ENCODE results near the gene AGAP2. TPM values are rescaled to one million over a fixed set of nuclear protein-coding genes. Genes with fewer than 3 reads are reported as not detected.

AGAP2 gene
- total and polyA plus RNA-seq, 9 of the 15 experiments (the other 6 are each of a cell fraction or from before 2014, with no cell fraction given) = 0.04 to 0.77 (median 0.28) TPM; not detected in 1

DNA sequence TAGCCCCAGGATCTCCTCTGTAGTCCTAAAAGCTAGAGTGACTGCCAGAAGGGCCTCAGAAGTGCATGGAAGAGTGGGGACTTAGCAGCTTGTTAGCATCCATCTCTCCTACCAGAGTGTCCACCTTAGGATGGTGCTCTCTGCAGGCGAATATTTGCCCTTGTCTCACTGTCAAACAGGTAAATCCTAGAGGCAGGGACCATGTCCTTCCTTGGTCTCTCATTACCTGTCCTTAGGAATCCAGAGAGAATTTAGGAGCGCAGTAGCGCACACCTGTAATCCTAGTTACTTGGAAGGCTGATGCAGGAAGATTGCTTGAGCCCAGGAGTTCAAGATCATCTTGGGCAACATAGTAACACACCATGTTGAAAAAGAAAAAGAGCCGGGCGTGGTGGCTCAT, 21.4 kb downstream of the AGAP2 start:
- H3K36me3 ChIP-seq (ENCODE audit: control insufficient read depth, insufficient read depth, low read length) = peaks cover 52% of the 10 kb centered on the region; the same call in 2 of the 3 replicates

DNA sequence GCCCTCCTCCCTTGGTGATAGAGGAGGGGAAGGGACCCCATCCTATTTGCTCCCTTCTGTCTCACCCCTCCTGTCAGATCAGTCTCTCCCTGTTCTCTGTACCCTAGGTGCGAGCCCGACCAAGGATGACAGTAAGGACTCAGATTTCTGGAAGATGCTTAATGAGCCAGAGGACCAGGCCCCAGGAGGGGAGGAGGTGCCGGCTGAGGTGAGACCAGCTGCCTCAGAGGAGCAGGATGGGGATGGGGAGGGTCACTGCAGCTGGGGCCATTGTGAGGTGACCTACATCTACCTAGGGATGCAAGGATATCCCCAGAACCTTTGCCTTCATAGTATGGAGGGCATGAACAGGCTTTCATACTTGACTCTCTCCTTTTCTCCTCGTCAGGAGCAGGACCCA, 22.2 kb downstream of the AGAP2 start:
- ChIA-PET POLR2A (interaction anchor here (0.6 to 0.7 kb wide), 4 partner anchors 11 to 287 kb away, joined by 3 read pairs; no protein-coding TSS in a partner anchor), CTCF (ENCODE audit: low intra/inter-chr PET ratio) (no interaction called here)
- H3K27ac ChIP-seq (ENCODE audit: extremely low read depth, low read depth, low read length) = no peak overlapping the region
- no peaks in the 10 kb centered on the region for H3K9me3 ChIP-seq (replicated peaks; ENCODE audit: control insufficient read depth, insufficient read depth, low read depth, low read length)
- H3K4me1 ChIP-seq (replicated peaks in 1 of 2; ENCODE audit: control insufficient read depth in 2 of 2, insufficient read depth in 2 of 2, low read length in 2 of 2) = no peaks in the 10 kb centered on the region; a peak in 1 of 5 replicates
- ATAC-seq = no peak
- H3K9me1 ChIP-seq (ENCODE audit: control insufficient read depth, insufficient read depth, low read length) = no peaks in the 10 kb centered on the region
- no TSS peak for BruUV-seq (replicated peaks)
- in situ Hi-C loops (cut with MboI) (no loop called here), intact Hi-C loops (cut with micrococcal nuclease) (no loop called here)
- no peaks in the 10 kb centered on the region for H4K20me1 ChIP-seq (replicated peaks; ENCODE audit: control insufficient read depth, insufficient read depth, low read length)
- H3K79me2 ChIP-seq (ENCODE audit: control insufficient read depth, insufficient read depth, low read length) = no peaks in the 10 kb centered on the region
- no peak overlapping the region for H2AFZ ChIP-seq (ENCODE audit: low read depth, low read length)
- no peak for DNase-seq (ENCODE audit: extremely low read depth in 1 of 4, low spot score in 3 of 4)
- no peak overlapping the region for H3K4me2 ChIP-seq (ENCODE audit: insufficient read depth, low read length)
- peaks cover 51% of the 10 kb centered on the region; the same call in 2 of the 3 replicates for H3K36me3 ChIP-seq (ENCODE audit: control insufficient read depth, insufficient read depth, low read length)
- FAIRE-seq = no peak
- H3K9ac ChIP-seq (ENCODE audit: insufficient read depth in 1 of 2, low read depth in 2 of 2, low read length in 2 of 2) = no peak overlapping the region
- 92% methylated on average over 4 of the region's 4 CpGs for WGBS (ENCODE audit: insufficient coverage, low coverage, missing lambda C conversion rate)
- no peak overlapping the region for H3K4me3 ChIP-seq
- H3K27me3 ChIP-seq (ENCODE audit: control insufficient read depth in 2 of 2, insufficient read depth in 2 of 2, low read length in 2 of 2) = no peaks in the 10 kb centered on the region
- no peak for TF ChIP-seq TCFL5 (CRISPR knock-in tag; conservative IDR thresholded peaks at IDR 0.05)
- TF ChIP-seq HNRNPK (IDR thresholded peaks at IDR 0.05; ENCODE audit: low read depth, low read length, poor library complexity, severe bottlenecking) = no peak
- TF ChIP-seq ZNF586 (CRISPR knock-in tag; conservative IDR thresholded peaks at IDR 0.05) = no peak
- TF ChIP-seq, protein P1, sequence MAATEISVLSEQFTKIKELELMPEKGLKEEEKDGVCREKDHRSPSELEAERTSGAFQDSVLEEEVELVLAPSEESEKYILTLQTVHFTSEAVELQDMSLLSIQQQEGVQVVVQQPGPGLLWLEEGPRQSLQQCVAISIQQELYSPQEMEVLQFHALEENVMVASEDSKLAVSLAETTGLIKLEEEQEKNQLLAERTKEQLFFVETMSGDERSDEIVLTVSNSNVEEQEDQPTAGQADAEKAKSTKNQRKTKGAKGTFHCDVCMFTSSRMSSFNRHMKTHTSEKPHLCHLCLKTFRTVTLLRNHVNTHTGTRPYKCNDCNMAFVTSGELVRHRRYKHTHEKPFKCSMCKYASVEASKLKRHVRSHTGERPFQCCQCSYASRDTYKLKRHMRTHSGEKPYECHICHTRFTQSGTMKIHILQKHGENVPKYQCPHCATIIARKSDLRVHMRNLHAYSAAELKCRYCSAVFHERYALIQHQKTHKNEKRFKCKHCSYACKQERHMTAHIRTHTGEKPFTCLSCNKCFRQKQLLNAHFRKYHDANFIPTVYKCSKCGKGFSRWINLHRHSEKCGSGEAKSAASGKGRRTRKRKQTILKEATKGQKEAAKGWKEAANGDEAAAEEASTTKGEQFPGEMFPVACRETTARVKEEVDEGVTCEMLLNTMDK (IDR thresholded peaks at IDR 0.05; ENCODE audit: borderline replicate concordance, insufficient read depth, low read depth, low read length, poor library complexity, severe bottlenecking) = no peak
- TF ChIP-seq, protein P2, sequence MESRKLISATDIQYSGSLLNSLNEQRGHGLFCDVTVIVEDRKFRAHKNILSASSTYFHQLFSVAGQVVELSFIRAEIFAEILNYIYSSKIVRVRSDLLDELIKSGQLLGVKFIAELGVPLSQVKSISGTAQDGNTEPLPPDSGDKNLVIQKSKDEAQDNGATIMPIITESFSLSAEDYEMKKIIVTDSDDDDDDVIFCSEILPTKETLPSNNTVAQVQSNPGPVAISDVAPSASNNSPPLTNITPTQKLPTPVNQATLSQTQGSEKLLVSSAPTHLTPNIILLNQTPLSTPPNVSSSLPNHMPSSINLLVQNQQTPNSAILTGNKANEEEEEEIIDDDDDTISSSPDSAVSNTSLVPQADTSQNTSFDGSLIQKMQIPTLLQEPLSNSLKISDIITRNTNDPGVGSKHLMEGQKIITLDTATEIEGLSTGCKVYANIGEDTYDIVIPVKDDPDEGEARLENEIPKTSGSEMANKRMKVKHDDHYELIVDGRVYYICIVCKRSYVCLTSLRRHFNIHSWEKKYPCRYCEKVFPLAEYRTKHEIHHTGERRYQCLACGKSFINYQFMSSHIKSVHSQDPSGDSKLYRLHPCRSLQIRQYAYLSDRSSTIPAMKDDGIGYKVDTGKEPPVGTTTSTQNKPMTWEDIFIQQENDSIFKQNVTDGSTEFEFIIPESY (CRISPR knock-in tag; IDR thresholded peaks at IDR 0.05) = no peak

More for the DNA sequence above, 21.4 kb downstream of the AGAP2 start:
- in situ Hi-C loops (cut with MboI) = no loop called here
- ATAC-seq = no peak
- ChIA-PET CTCF (ENCODE audit: low intra/inter-chr PET ratio) (no interaction called here), POLR2A (interaction anchor here (0.6 to 0.7 kb wide), 3 partner anchors 177 to 288 kb away, joined by 3 read pairs; no protein-coding TSS in a partner anchor)
- intact Hi-C loops (cut with micrococcal nuclease) = no loop called here
- no peak for TF ChIP-seq ZNF445 (CRISPR knock-in tag; IDR thresholded peaks at IDR 0.05; ENCODE audit: low read depth)
- TF ChIP-seq, protein P3, sequence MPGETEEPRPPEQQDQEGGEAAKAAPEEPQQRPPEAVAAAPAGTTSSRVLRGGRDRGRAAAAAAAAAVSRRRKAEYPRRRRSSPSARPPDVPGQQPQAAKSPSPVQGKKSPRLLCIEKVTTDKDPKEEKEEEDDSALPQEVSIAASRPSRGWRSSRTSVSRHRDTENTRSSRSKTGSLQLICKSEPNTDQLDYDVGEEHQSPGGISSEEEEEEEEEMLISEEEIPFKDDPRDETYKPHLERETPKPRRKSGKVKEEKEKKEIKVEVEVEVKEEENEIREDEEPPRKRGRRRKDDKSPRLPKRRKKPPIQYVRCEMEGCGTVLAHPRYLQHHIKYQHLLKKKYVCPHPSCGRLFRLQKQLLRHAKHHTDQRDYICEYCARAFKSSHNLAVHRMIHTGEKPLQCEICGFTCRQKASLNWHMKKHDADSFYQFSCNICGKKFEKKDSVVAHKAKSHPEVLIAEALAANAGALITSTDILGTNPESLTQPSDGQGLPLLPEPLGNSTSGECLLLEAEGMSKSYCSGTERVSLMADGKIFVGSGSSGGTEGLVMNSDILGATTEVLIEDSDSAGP (CRISPR knock-in tag; IDR thresholded peaks at IDR 0.05) = no peak
- Histone ChIP-seq H3K27ac (ENCODE audit: extremely low read depth, low read depth, low read length) (no peak overlapping the region), H3K9ac (ENCODE audit: insufficient read depth in 1 of 2, low read depth in 2 of 2, low read length in 2 of 2) (no peak overlapping the region), H2AFZ (ENCODE audit: low read depth, low read length) (no peak overlapping the region), H4K20me1 (replicated peaks; ENCODE audit: control insufficient read depth, insufficient read depth, low read length) (no peaks in the 10 kb centered on the region), H3K27me3 (ENCODE audit: control insufficient read depth in 2 of 2, insufficient read depth in 2 of 2, low read length in 2 of 2) (no peaks in the 10 kb centered on the region), H3K4me3 (no peak overlapping the region), H3K9me1 (ENCODE audit: control insufficient read depth, insufficient read depth, low read length) (no peaks in the 10 kb centered on the region), H3K9me3 (replicated peaks; ENCODE audit: control insufficient read depth, insufficient read depth, low read depth, low read length) (no peaks in the 10 kb centered on the region), H3K4me1 (replicated peaks in 1 of 2; ENCODE audit: control insufficient read depth in 2 of 2, insufficient read depth in 2 of 2, low read length in 2 of 2) (no peaks in the 10 kb centered on the region; a peak in 1 of 5 replicates), H3K79me2 (ENCODE audit: control insufficient read depth, insufficient read depth, low read length) (no peaks in the 10 kb centered on the region), H3K4me2 (ENCODE audit: insufficient read depth, low read length) (no peak overlapping the region)
- no peak for DNase-seq (ENCODE audit: extremely low read depth in 1 of 4, low spot score in 3 of 4)
- FAIRE-seq = no peak
- WGBS (ENCODE audit: insufficient coverage, low coverage, missing lambda C conversion rate) = 77% methylated on average over 5 of the region's 5 CpGs
- no TSS peak for BruUV-seq (replicated peaks)
